HL-60 (cell line): ENCODE data around the gene SLC25A44.

Experiments
- CTCF ChIP-seq: IDR thresholded peaks from one replicate; pipeline ENCODE4 v1.5.1; 2011; ENCODE audit warnings: low read length, control low read depth, inconsistent platforms; ENCODE audit not compliant: insufficient read depth
- GABPA ChIP-seq: IDR thresholded peaks from 2 replicates; pipeline ENCODE4 v1.6.1; 2012; ENCODE audit warnings: low read depth
- POLR2AphosphoS5 ChIP-seq: IDR thresholded peaks from 2 replicates; pipeline ENCODE4 v1.6.1; 2012; ENCODE audit warnings: low read depth
- REST ChIP-seq: IDR thresholded peaks from 2 replicates; pipeline ENCODE4 v1.6.1; 2012; ENCODE audit warnings: low read depth; ENCODE audit not compliant: insufficient replicate concordance
- SPI1 ChIP-seq: IDR thresholded peaks from 2 replicates; pipeline ENCODE4 v1.6.1; 2012; ENCODE audit warnings: low read depth, mild to moderate bottlenecking, borderline replicate concordance

- TF ChIP-seq CTCF (no peak), POLR2AphosphoS5 (no peak), SPI1 (no peak), REST (no peak), GABPA (no peak)
Observed at GRCh38 chr1:156244126-156244525, 50.2 kb downstream of the SLC25A44 start.
